Left lung (tissue), 10 donors: Measurements from ENCODE around the gene ACSF3. TPM values are rescaled to one million over a fixed set of nuclear protein-coding genes. Genes with fewer than 3 reads are reported as not detected.
A peak's percentile ranks its signal among the peaks of the same experiment; 100 is the strongest.

Source experiments
- ATAC-seq: fragments of 200-7000 bp; cut with Tn5 transposase; one replicate; pipeline ENCODE4 v1.9.1; 2020; ENCODE audit warnings: moderate library complexity
- DNase-seq, 4 donors: peaks; one replicate each; pipeline ENCODE4 v3.0.0-alpha.2; 2013 to 2020
- H3K27ac ChIP-seq, 2 donors: fragments of 200-600 bp; sonication (generic) in 1 of 2; one replicate each; pipeline versions ENCODE4 v1.5.0 to v1.8.0; 2020 to 2021
- H3K27me3 ChIP-seq, 2 donors: fragments of 200-600 bp; sonication (generic) in 1 of 2; one replicate each; pipeline versions ENCODE4 v1.5.0 to v1.8.0; 2020 to 2021
- H3K36me3 ChIP-seq, 2 donors: fragments of 200-600 bp; sonication (generic) in 1 of 2; one replicate each; pipeline versions ENCODE4 v1.5.0 to v1.8.0; 2020 to 2021
- H3K4me1 ChIP-seq, 2 donors: fragments of 200-600 bp; one replicate each; pipeline ENCODE4 v1.8.0; 2021
- H3K4me3 ChIP-seq, 2 donors: fragments of 200-600 bp; sonication (generic) in 1 of 2; one replicate each; pipeline versions ENCODE4 v1.5.0 to v1.8.0; 2020 to 2021; ENCODE audit warnings: mild to moderate bottlenecking in 1 of 2
- H3K9me3 ChIP-seq, 2 donors: fragments of 200-600 bp; sonication (generic) in 1 of 2; one replicate each; pipeline versions ENCODE4 v1.5.0 to v1.8.0; 2020 to 2021
- CTCF ChIP-seq, 2 donors: fragments of 200-600 bp; sonication (generic) in 1 of 2; IDR thresholded peaks; one replicate each; pipeline versions ENCODE4 v1.5.0 to v1.8.0; 2021; ENCODE audit warnings: antibody characterized with exemption in 2 of 2
- intact Hi-C, 2 donors: fragments of 100-400 bp; cut with DNase I; formaldehyde crosslinking; loops; one replicate each; pipeline versions ENCODE4 v1.11.2 to v1.14.2; 2022
- polyA plus RNA-seq, 6 donors: library from polyadenylated mRNA; unstranded; fragments of 120-200 nt; gene quantifications; one replicate each; pipeline ENCODE4 v1.2.1, GENCODE V29; 2013; ENCODE audit not compliant: insufficient read length in 6 of 6
- total RNA-seq, 2 donors: library from RNA; stranded (reverse); fragmentation: NEBNext Ultra II Directional; extraction: Animal tissue kit (Norgen Biotek cat#: 25700); gene quantifications; one replicate each; pipeline ENCODE4 v1.2.1, GENCODE V29; 2021
- donor health status: DM: no; HTN: yes; CAD: no.
- donor health status: DM: no; HTN: no; CAD: no.

Gene ACSF3
- total and polyA plus RNA-seq, 8 donors: 30.0 to 38.4 (median 33.7) TPM

- no peak overlapping the region for H3K4me3 ChIP-seq
- H3K27ac ChIP-seq: no peak overlapping the region
- intact Hi-C loops: no loop called here
- DNase-seq (peak in 1 of 4 donors; percentile 63), ATAC-seq (no peak)
- H3K4me1 ChIP-seq: no peaks in the 10 kb centered on the region
- TF ChIP-seq CTCF (IDR thresholded peaks at IDR 0.05): no peak
- H3K9me3 ChIP-seq: no peaks in the 10 kb centered on the region
- H3K36me3 ChIP-seq: peaks cover 0 to 80% of the 10 kb centered on the region in 2 donors
- no peaks in the 10 kb centered on the region for H3K27me3 ChIP-seq
Measured at GRCh38 chr16:89134269-89134668, 40.6 kb downstream of the ACSF3 start.

- Histone ChIP-seq H3K27me3 (no peaks in the 10 kb centered on the region), H3K4me1 (no peaks in the 10 kb centered on the region), H3K9me3 (no peaks in the 10 kb centered on the region), H3K27ac (no peak overlapping the region), H3K4me3 (no peak overlapping the region), H3K36me3 (peaks cover 0 to 81% of the 10 kb centered on the region in 2 donors)
- TF ChIP-seq CTCF (IDR thresholded peaks at IDR 0.05): no peak
- ATAC-seq (no peak), DNase-seq (no peak)
- intact Hi-C loops: no loop called here
Measured at GRCh38 chr16:89135166-89135565, 41.5 kb downstream of the ACSF3 start.

GRCh38 chr16:89135971-89136765, 42.5 kb downstream of the ACSF3 start:
- ATAC-seq: no peak
- intact Hi-C loops: no loop called here
- H3K36me3 ChIP-seq: peaks cover 0 to 88% of the 10 kb centered on the region in 2 donors

GRCh38 chr16:89136931-89137330, 43.3 kb downstream of the ACSF3 start:
- intact Hi-C loops: no loop called here

More at GRCh38 chr16:89135971-89136765, 42.5 kb downstream of the ACSF3 start:
- no peak overlapping the region for H3K27ac ChIP-seq
- H3K4me3 ChIP-seq: no peak overlapping the region
- peak in 1 of 4 donors; percentile 70 for DNase-seq
- H3K9me3 ChIP-seq: no peaks in the 10 kb centered on the region
- no peak for TF ChIP-seq CTCF (IDR thresholded peaks at IDR 0.05)
- H3K4me1 ChIP-seq: no peaks in the 10 kb centered on the region
- H3K27me3 ChIP-seq: no peaks in the 10 kb centered on the region

More at GRCh38 chr16:89136931-89137330, 43.3 kb downstream of the ACSF3 start:
- Histone ChIP-seq H3K36me3 (peaks cover 0 to 90% of the 10 kb centered on the region in 2 donors), H3K4me1 (no peaks in the 10 kb centered on the region), H3K4me3 (no peak overlapping the region), H3K27me3 (no peaks in the 10 kb centered on the region), H3K27ac (no peak overlapping the region), H3K9me3 (no peaks in the 10 kb centered on the region)
- ATAC-seq: no peak
- TF ChIP-seq CTCF (IDR thresholded peaks at IDR 0.05): no peak
- DNase-seq: peak in 1 of 4 donors; percentile 43
